K562 (cell line): Measurements from ENCODE around the gene INCENP. TPM values are rescaled to one million over a fixed set of nuclear protein-coding genes. Genes with fewer than 3 reads are reported as not detected.

Experiments used
- ATAC-seq: fragments of 200-7000 bp; cut with Tn5 transposase; 3 replicates; pipeline ENCODE4 v1.9.1; 2020; ENCODE audit warnings: moderate library complexity
- BruUV-seq: library from RNA; stranded (reverse); fragments of 400-500 nt; replicated peaks from 2 replicates; lab custom pipeline; 2021; lab: Mats Ljungman, UMichigan
- CTCF ChIA-PET: fragments of 300-600 bp; formaldehyde crosslinking; extraction: SDS; loops from one replicate; lab custom pipeline; 2021; ENCODE audit warnings: low intra/inter-chr PET ratio; lab: Yijun Ruan, JAX
- POLR2A ChIA-PET: fragments of 300-600, 350-650 bp; sonication (Branson Sonifier 250); formaldehyde crosslinking; extraction: SDS; loops from one replicate; lab custom pipeline; 2021; ENCODE audit warnings: antibody characterized with exemption, inconsistent platforms; lab: Yijun Ruan, JAX
- DNase-seq, 4 experiments: peaks; one replicate each; pipeline versions ENCODE4 v3.0.0 to v3.0.0-alpha.2; 2011 to 2018; ENCODE audit warnings: low spot score in 3 of 4, mixed read lengths in 3 of 4; ENCODE audit errors: extremely low read depth in 1 of 4
- FAIRE-seq: peaks from 2 replicates; lab custom pipeline; 2011; peaks lifted over from hg19 to GRCh38; lab: Jason Lieb, UNC
- H2AFZ ChIP-seq: 2 replicates; pipeline ENCODE4 v1.6.0; 2011; ENCODE audit warnings: low read depth, low read length, control low read depth, inconsistent platforms
- H3K27ac ChIP-seq: fragments of 200-600 bp; 3 replicates; pipeline ENCODE4 v1.8.0; 2011; ENCODE audit warnings: low read depth, mild to moderate bottlenecking, control low read depth, inconsistent platforms, low read length, moderate library complexity, mixed read lengths; ENCODE audit errors: extremely low read depth
- H3K27me3 ChIP-seq, 2 experiments: fragments of 300-600 bp in 1 of 2; 2 replicates in 1 of 2; 3 replicates in 1 of 2; pipeline versions ENCODE4 v1.6.0 to v1.8.0; 2011; ENCODE audit warnings: inconsistent platforms in 2 of 2, low read length in 2 of 2, mild to moderate bottlenecking in 1 of 2, mixed read lengths in 1 of 2, moderate library complexity in 1 of 2; ENCODE audit not compliant: control insufficient read depth in 2 of 2, insufficient read depth in 2 of 2
- H3K36me3 ChIP-seq: fragments of 300-600 bp; 3 replicates; pipeline ENCODE4 v1.8.0; 2011; ENCODE audit warnings: mild to moderate bottlenecking, low read length, inconsistent platforms; ENCODE audit not compliant: control insufficient read depth, insufficient read depth
- H3K4me1 ChIP-seq, 2 experiments: fragments of 200-600 bp in 1 of 2; replicated peaks in 1 of 2; 2 replicates in 1 of 2; 3 replicates in 1 of 2; pipeline versions ENCODE4 v1.5.1 to v1.8.0; 2011; ENCODE audit warnings: inconsistent platforms in 2 of 2, low read length in 2 of 2, mild to moderate bottlenecking in 1 of 2, mixed read lengths in 1 of 2, moderate library complexity in 1 of 2; ENCODE audit not compliant: control insufficient read depth in 2 of 2, insufficient read depth in 2 of 2
- H3K4me2 ChIP-seq: 2 replicates; pipeline ENCODE4 v1.6.1; 2011; ENCODE audit warnings: low read length, control low read depth, inconsistent platforms, mixed read lengths; ENCODE audit not compliant: insufficient read depth
- H3K4me3 ChIP-seq: fragments of 200-600 bp; sonication (generic), shearing (Covaris generic); 2 replicates; pipeline ENCODE4 v1.5.1; 2016; ENCODE audit warnings: control low read depth, inconsistent platforms
- H3K79me2 ChIP-seq: fragments of 200-600 bp; 3 replicates; pipeline ENCODE4 v1.8.0; 2011; ENCODE audit warnings: low read length, inconsistent platforms; ENCODE audit not compliant: control insufficient read depth, insufficient read depth
- H3K9ac ChIP-seq, 2 experiments: 2 replicates each; pipeline versions ENCODE4 v1.6.0 to v1.6.1; 2011; ENCODE audit warnings: low read depth in 2 of 2, low read length in 2 of 2, control low read depth in 1 of 2, inconsistent platforms in 1 of 2, mild to moderate bottlenecking in 1 of 2, mixed read lengths in 1 of 2; ENCODE audit not compliant: insufficient read depth in 1 of 2
- H3K9me1 ChIP-seq: one replicate; pipeline ENCODE4 v1.6.0; 2011; ENCODE audit warnings: inconsistent platforms, mild to moderate bottlenecking, low read length, moderate library complexity; ENCODE audit not compliant: control insufficient read depth, insufficient read depth
- H3K9me3 ChIP-seq: replicated peaks from 2 replicates; pipeline ENCODE4 v1.5.1; 2011; ENCODE audit warnings: low read depth, low read length, inconsistent platforms; ENCODE audit not compliant: control insufficient read depth, insufficient read depth
- H4K20me1 ChIP-seq: replicated peaks from 2 replicates; pipeline ENCODE4 v1.6.1; 2011; ENCODE audit warnings: low read length, inconsistent platforms, mixed read lengths; ENCODE audit not compliant: control insufficient read depth, insufficient read depth
- EP300 ChIP-seq: IDR thresholded peaks from 2 replicates; pipeline ENCODE4 v1.6.1; 2012; ENCODE audit warnings: low read length, improper control_type of control experiment
- GATAD2B ChIP-seq: fragments of 450-650 bp; IDR thresholded peaks from 2 replicates; pipeline ENCODE4 v1.6.1; 2017; ENCODE audit warnings: mild to moderate bottlenecking, borderline replicate concordance
- MCM7 ChIP-seq, 2 experiments: fragments of 450-650 bp; IDR thresholded peaks; 2 replicates each; pipeline ENCODE4 v1.6.1; 2016 to 2018
- TAF15 ChIP-seq: fragments of 200-400 bp; formaldehyde crosslinking; IDR thresholded peaks from 2 replicates; pipeline ENCODE4 v1.6.1; 2017; ENCODE audit warnings: mild to moderate bottlenecking, low read depth, low read length, moderate library complexity
- USF1 ChIP-seq: sonication (generic); formaldehyde crosslinking; IDR thresholded peaks from 2 replicates; pipeline ENCODE4 v1.9.0; 2022; ENCODE audit warnings: mild to moderate bottlenecking, missing genetic modification reagents
- ZNF134 ChIP-seq: fragments of 250-450 bp; sonication (Bioruptor Pico); conservative IDR thresholded peaks from 2 replicates; pipeline ENCODE4 v1.4.0; 2020
- WGBS: fragments of 100-300 bp; shearing (Covaris generic); methylation state at CpG from one replicate; pipeline ENCODE4 v1.1.6; 2016; ENCODE audit warnings: low coverage, mixed read lengths; ENCODE audit not compliant: insufficient coverage; ENCODE audit errors: missing lambda C conversion rate; 5-methylcytosine and 5-hydroxymethylcytosine counted together
- in situ Hi-C: fragments of 300-500 bp; cut with MboI; formaldehyde crosslinking; loops from 4 replicates; pipeline ENCODE4 v1.15.0; 2018; ENCODE audit warnings: inconsistent platforms, mixed read lengths
- intact Hi-C: fragments of 100-400 bp; cut with micrococcal nuclease; formaldehyde crosslinking; loops from 2 replicates; pipeline ENCODE4 v1.14.2; 2022
- polyA plus RNA-seq, 8 experiments: library from polyadenylated mRNA; depleted of rRNA in 4 of 8; stranded (reverse) in 5 of 8; unstranded in 3 of 8; fragments of >200 nt; fragmentation: Nextera tagmentation in 2 of 8; fragmentation: Illumina TruSeq in 1 of 8; extraction: Ambion mirVana in 2 of 8; extraction: Trizol in 1 of 8; gene quantifications; 2 replicates each; pipeline versions ENCODE4 v1.2.1 to v1.2.3, GENCODE V29; 2011 to 2014; ENCODE audit warnings: inconsistent platforms in 1 of 8, missing spikeins in 1 of 8
- total RNA-seq, 7 experiments: library from RNA; depleted of rRNA in 6 of 7; stranded (reverse); fragments of >200 nt in 6 of 7; fragmentation: Illumina TruSeq in 2 of 7; extraction: Trizol in 2 of 7; gene quantifications; 2 replicates each; pipeline versions ENCODE4 v1.2.1 to v1.2.3, GENCODE V29; 2011 to 2021; ENCODE audit warnings: low replicate concordance in 1 of 7
- TF ChIP-seq, protein P1 (sequence below), 3 experiments: IDR thresholded peaks in 2 of 3; conservative IDR thresholded peaks in 1 of 3; 2 replicates each; pipeline ENCODE4 v1.5.1; 2011 to 2012; ENCODE audit warnings: low read length in 3 of 3, mild to moderate bottlenecking in 3 of 3, control low read depth in 2 of 3, improper control_type of control experiment in 1 of 3, inconsistent platforms in 1 of 3, low read depth in 1 of 3, mixed read lengths in 1 of 3, moderate library complexity in 1 of 3; ENCODE audit not compliant: insufficient read depth in 2 of 3

INCENP gene
- total and polyA plus RNA-seq, 9 of the 15 experiments (the other 6 are each of a cell fraction or from before 2014, with no cell fraction given), result 1.1 to 97.9 (median 28.2) TPM

DNA sequence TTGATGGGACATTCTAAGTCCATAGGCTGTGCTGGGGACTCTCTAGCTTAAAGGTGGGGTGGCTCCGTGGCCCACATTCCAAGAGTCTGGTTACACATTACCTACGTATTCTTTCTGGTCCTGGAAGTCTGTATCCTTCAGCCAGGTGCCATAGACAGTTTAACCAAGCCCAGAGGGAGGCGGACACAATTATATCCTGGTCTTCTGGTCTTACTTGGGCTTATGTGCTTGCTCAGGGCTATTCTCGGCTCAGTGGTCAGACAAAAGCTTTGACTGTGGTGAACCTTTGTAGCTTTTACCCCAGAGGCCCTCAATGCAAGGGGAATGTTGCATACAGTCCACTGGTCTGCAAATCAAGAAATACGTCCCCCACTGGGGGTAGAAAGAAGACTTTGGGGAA is 3.4 kb upstream of the INCENP start:
- WGBS, result 61% methylated on average over 5 of the region's 5 CpGs
- POLR2A ChIA-PET, result interaction anchor here (0.7 to 1.1 kb wide), 2 partner anchors 12 to 83 kb away, joined by 3 to 4 read pairs; no protein-coding TSS in a partner anchor
- H3K4me1 ChIP-seq, result peaks cover 7 to 11% of the 10 kb centered on the region in 2 experiments; a peak in 4 of 5 replicates
- no peak overlapping the region for H2AFZ ChIP-seq
- peaks cover 7% of the 10 kb centered on the region; the same call in 1 of the 2 replicates for H3K9me3 ChIP-seq
- DNase-seq (no peak), FAIRE-seq (no peak), ATAC-seq (no peak)
- H3K4me3 ChIP-seq, result no peak overlapping the region
- no TSS peak for BruUV-seq
- TF ChIP-seq EP300 (no peak), ZNF134 (CRISPR knock-in tag) (no peak), USF1 (CRISPR knock-in tag) (no peak), GATAD2B (no peak), MCM7 (IDR thresholded peaks at IDR 0.05) (no peak)
- no peak overlapping the region for H3K4me2 ChIP-seq
- peaks cover 7% of the 10 kb centered on the region; the same call in 1 of the 2 replicates for H4K20me1 ChIP-seq
- no peak overlapping the region for H3K9ac ChIP-seq
- no peaks in the 10 kb centered on the region for H3K9me1 ChIP-seq
- H3K27ac ChIP-seq, result no peak overlapping the region
- intact Hi-C loops (no loop called here), in situ Hi-C loops (no loop called here)
- H3K27me3 ChIP-seq, result no peaks in the 10 kb centered on the region
- H3K79me2 ChIP-seq, result peaks cover 16% of the 10 kb centered on the region
- CTCF ChIA-PET, result no interaction called here
- peaks cover 6% of the 10 kb centered on the region; the same call in 1 of the 3 replicates for H3K36me3 ChIP-seq

DNA sequence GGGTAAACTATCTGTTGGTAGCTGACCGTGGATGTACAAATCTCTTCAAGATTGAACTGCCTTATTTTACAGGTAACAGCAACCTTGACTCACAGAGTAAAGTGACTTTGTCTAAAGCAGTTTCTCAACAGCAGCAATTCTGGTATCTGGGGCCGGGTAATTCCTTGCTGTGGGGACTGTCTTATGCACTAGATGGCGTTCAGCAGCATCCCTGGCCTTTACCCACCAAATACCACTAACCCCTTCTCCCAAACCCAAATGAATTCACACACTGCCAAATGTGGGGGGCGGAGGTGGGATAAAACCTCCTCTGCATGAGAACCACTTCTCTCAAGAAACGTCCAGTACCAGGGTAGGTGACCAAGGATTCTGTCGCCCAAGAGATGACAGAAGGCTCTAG is 1.7 kb upstream of the INCENP start:
- peaks cover 11 to 16% of the 10 kb centered on the region in 2 experiments; a peak in 4 of 5 replicates for H3K4me1 ChIP-seq
- H4K20me1 ChIP-seq, result peaks cover 13% of the 10 kb centered on the region; the same call in 1 of the 2 replicates
- H3K27ac ChIP-seq, result no peak overlapping the region
- H3K4me3 ChIP-seq, result no peak overlapping the region
- H3K36me3 ChIP-seq, result peaks cover 15% of the 10 kb centered on the region
- POLR2A ChIA-PET, result no interaction called here
- no peaks in the 10 kb centered on the region for H3K9me3 ChIP-seq
- intact Hi-C loops (no loop called here), in situ Hi-C loops (no loop called here)
- peak in 2 of 4 experiments; percentile 4 to 42 for DNase-seq
- 37% methylated on average over 6 of the region's 6 CpGs for WGBS
- no peaks in the 10 kb centered on the region for H3K27me3 ChIP-seq
- H3K4me2 ChIP-seq, result no peak overlapping the region
- CTCF ChIA-PET, result no interaction called here
- H2AFZ ChIP-seq, result peak overlapping the region; percentile 61
- TF ChIP-seq, protein P1, sequence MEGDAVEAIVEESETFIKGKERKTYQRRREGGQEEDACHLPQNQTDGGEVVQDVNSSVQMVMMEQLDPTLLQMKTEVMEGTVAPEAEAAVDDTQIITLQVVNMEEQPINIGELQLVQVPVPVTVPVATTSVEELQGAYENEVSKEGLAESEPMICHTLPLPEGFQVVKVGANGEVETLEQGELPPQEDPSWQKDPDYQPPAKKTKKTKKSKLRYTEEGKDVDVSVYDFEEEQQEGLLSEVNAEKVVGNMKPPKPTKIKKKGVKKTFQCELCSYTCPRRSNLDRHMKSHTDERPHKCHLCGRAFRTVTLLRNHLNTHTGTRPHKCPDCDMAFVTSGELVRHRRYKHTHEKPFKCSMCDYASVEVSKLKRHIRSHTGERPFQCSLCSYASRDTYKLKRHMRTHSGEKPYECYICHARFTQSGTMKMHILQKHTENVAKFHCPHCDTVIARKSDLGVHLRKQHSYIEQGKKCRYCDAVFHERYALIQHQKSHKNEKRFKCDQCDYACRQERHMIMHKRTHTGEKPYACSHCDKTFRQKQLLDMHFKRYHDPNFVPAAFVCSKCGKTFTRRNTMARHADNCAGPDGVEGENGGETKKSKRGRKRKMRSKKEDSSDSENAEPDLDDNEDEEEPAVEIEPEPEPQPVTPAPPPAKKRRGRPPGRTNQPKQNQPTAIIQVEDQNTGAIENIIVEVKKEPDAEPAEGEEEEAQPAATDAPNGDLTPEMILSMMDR (IDR thresholded peaks at IDR 0.05 in 2 of 3, conservative IDR thresholded peaks at IDR 0.05 in 1 of 3; ENCODE audit: insufficient read depth in 2 of 3, low read depth in 1 of 3, low read length in 3 of 3), result peak; percentile 35 to 38 (median 37); a peak in 4 of 6 replicates
- no peak for TF ChIP-seq TAF15
- TF ChIP-seq, all 486 proteins: peak for 1
- no peak overlapping the region for H3K9ac ChIP-seq
- peaks cover 33% of the 10 kb centered on the region for H3K79me2 ChIP-seq
- BruUV-seq, result no TSS peak
- no peaks in the 10 kb centered on the region for H3K9me1 ChIP-seq
- ATAC-seq, result no peak
- no peak for FAIRE-seq
